Activated CD4-positive, alpha-beta T cell treated with anti-CD3 and anti-CD28 coated beads for 24 hours (primary cell): ENCODE results near the gene CPEB2.
"Not testable (repeated sequence)": the region's sequence is repeated elsewhere in the genome, so short reads cannot be mapped to it uniquely, and the experiment has no call there.

ENCODE experiments used
- DNase-seq, 2 donors: peaks; one replicate each; pipeline ENCODE4 v3.0.0-alpha.2; 2020; ENCODE audit warnings: low read depth in 2 of 2

The CPEB2 gene

GRCh38 chr4:15054541-15054940, 52.3 kb downstream of the CPEB2 start:
- DNase-seq: no peak

GRCh38 chr4:15060213-15060612, 57.9 kb downstream of the CPEB2 start:
- DNase-seq: no peak

- DNase-seq: no peak
These were observed 61.1 kb downstream of the CPEB2 start for GRCh38 chr4:15063341-15063740.

- DNase-seq: no peak
These were observed 63.2 kb downstream of the CPEB2 start for GRCh38 chr4:15065516-15065915.

GRCh38 chr4:15066140-15066539, 63.9 kb downstream of the CPEB2 start:
- DNase-seq: no peak

GRCh38 chr4:15068298-15068697, 66.0 kb downstream of the CPEB2 start:
- DNase-seq: no peak

- DNase-seq: no peak
These were observed 73.6 kb downstream of the CPEB2 start for GRCh38 chr4:15075875-15076274.

- DNase-seq: no peak
These were observed 75.7 kb downstream of the CPEB2 start for GRCh38 chr4:15077969-15078368.

GRCh38 chr4:15078682-15079642, 76.7 kb downstream of the CPEB2 start:
- no peak for DNase-seq

- DNase-seq: no peak
These were observed 82.5 kb downstream of the CPEB2 start for GRCh38 chr4:15084780-15085179.

- DNase-seq: not testable (repeated sequence)
These were observed 83.5 kb downstream of the CPEB2 start for GRCh38 chr4:15085762-15086161.

GRCh38 chr4:15086259-15086658, 84.0 kb downstream of the CPEB2 start:
- DNase-seq: not testable (repeated sequence)

- no peak for DNase-seq
These were observed 86.2 kb downstream of the CPEB2 start for GRCh38 chr4:15088394-15089035.

GRCh38 chr4:15089979-15090378, 87.7 kb downstream of the CPEB2 start:
- no peak for DNase-seq

- no peak for DNase-seq
These were observed 98.1 kb downstream of the CPEB2 start for GRCh38 chr4:15100380-15100779.

GRCh38 chr4:15100994-15101695, 98.9 kb downstream of the CPEB2 start:
- no peak for DNase-seq

- no peak for DNase-seq
These were observed 102.5 kb downstream of the CPEB2 start for GRCh38 chr4:15104825-15105224.

- DNase-seq: no peak
These were observed 104.1 kb downstream of the CPEB2 start for GRCh38 chr4:15106399-15106798.

- no peak for DNase-seq
These were observed 107.3 kb downstream of the CPEB2 start for GRCh38 chr4:15109600-15109999.

- DNase-seq: no peak
These were observed 107.9 kb downstream of the CPEB2 start for GRCh38 chr4:15110120-15110571.

GRCh38 chr4:15116509-15117079, 114.3 kb downstream of the CPEB2 start:
- no peak for DNase-seq
